Measurements from ENCODE around the gene CD9.
A peak's percentile ranks its signal among the peaks of the same experiment; 100 is the strongest.

The CD9 gene

GRCh38 chr12:6278439-6279255 is 78.4 kb downstream of the CD9 start:
- peak; percentile 81 for DNase-seq (ENCODE audit: low read depth)
- peak; percentile 82 for TF ChIP-seq CTCF (IDR thresholded peaks at IDR 0.05; ENCODE audit: insufficient read depth, low read depth, low read length, missing control alignments)
- peak overlapping the region; percentile 46 for H3K4me3 ChIP-seq (ENCODE audit: low read depth, low read length)

- no peak for TF ChIP-seq CTCF (IDR thresholded peaks at IDR 0.05; ENCODE audit: insufficient read depth, low read depth, low read length, missing control alignments)
- no peak for DNase-seq (ENCODE audit: low read depth)
- no peak overlapping the region for H3K4me3 ChIP-seq (ENCODE audit: low read depth, low read length)
These were observed 79.0 kb downstream of the CD9 start for GRCh38 chr12:6279256-6279628.

- no peak overlapping the region for H3K4me3 ChIP-seq (ENCODE audit: low read depth, low read length)
- no peak for TF ChIP-seq CTCF (IDR thresholded peaks at IDR 0.05; ENCODE audit: insufficient read depth, low read depth, low read length, missing control alignments)
- DNase-seq (ENCODE audit: low read depth), result no peak
These were observed 79.4 kb downstream of the CD9 start for GRCh38 chr12:6279631-6280030.

GRCh38 chr12:6280053-6280469 is 79.9 kb downstream of the CD9 start:
- H3K4me3 ChIP-seq (ENCODE audit: low read depth, low read length), result no peak overlapping the region
- TF ChIP-seq CTCF (IDR thresholded peaks at IDR 0.05; ENCODE audit: insufficient read depth, low read depth, low read length, missing control alignments), result no peak
- DNase-seq (ENCODE audit: low read depth), result no peak

- no peak for DNase-seq (ENCODE audit: low read depth)
- H3K4me3 ChIP-seq (ENCODE audit: low read depth, low read length), result no peak overlapping the region
- TF ChIP-seq CTCF (IDR thresholded peaks at IDR 0.05; ENCODE audit: insufficient read depth, low read depth, low read length, missing control alignments), result no peak
These were observed 80.5 kb downstream of the CD9 start for GRCh38 chr12:6280672-6281071.

- TF ChIP-seq CTCF (IDR thresholded peaks at IDR 0.05; ENCODE audit: insufficient read depth, low read depth, low read length, missing control alignments), result no peak
- no peak overlapping the region for H3K4me3 ChIP-seq (ENCODE audit: low read depth, low read length)
- DNase-seq (ENCODE audit: low read depth), result no peak
These were observed 81.0 kb downstream of the CD9 start for GRCh38 chr12:6281081-6281809.

All from GM12865 (cell line).